Psoas muscle (tissue), 8 donors: ENCODE results near the gene MAST2. TPM values are rescaled to one million over a fixed set of nuclear protein-coding genes. Genes with fewer than 3 reads are reported as not detected.

ENCODE experiments used
- ATAC-seq, 4 donors: fragments of 200-7000 bp; cut with Tn5 transposase; one replicate each; pipeline ENCODE4 v1.9.1; 2020; ENCODE audit warnings: moderate library complexity in 3 of 4, mild to moderate bottlenecking in 2 of 4
- DNase-seq, 2 donors: peaks; one replicate each; pipeline ENCODE4 v3.0.0-alpha.2; 2020
- H3K27ac ChIP-seq: fragments of 200-600 bp; one replicate; pipeline ENCODE4 v1.8.0; 2022
- H3K27me3 ChIP-seq, 3 donors: fragments of 200-600 bp in 1 of 3; one replicate each; pipeline versions ENCODE4 v1.6.1 to v1.8.0; 2013 to 2022; ENCODE audit warnings: low read length in 2 of 3, mild to moderate bottlenecking in 2 of 3, moderate library complexity in 1 of 3; ENCODE audit not compliant: insufficient read depth in 3 of 3
- H3K36me3 ChIP-seq, 2 donors: fragments of 200-600 bp in 1 of 2; one replicate each; pipeline versions ENCODE4 v1.6.1 to v1.8.0; 2013 to 2022; ENCODE audit warnings: low read depth in 1 of 2, mild to moderate bottlenecking in 1 of 2, moderate library complexity in 1 of 2; ENCODE audit not compliant: insufficient read depth in 1 of 2
- H3K4me1 ChIP-seq: fragments of 200-600 bp; one replicate; pipeline ENCODE4 v1.8.0; 2022
- H3K4me3 ChIP-seq: fragments of 200-600 bp; one replicate; pipeline ENCODE4 v1.8.0; 2022; ENCODE audit warnings: mild to moderate bottlenecking
- H3K9me3 ChIP-seq: fragments of 200-600 bp; one replicate; pipeline ENCODE4 v1.8.0; 2022
- WGBS, 3 donors: extraction: QIAGEN DNeasy Blood & Tissue Kit; methylation state at CpG; one replicate each; pipeline versions ENCODE4 v1.1.6 to v1.1.7; 2013; 5-methylcytosine and 5-hydroxymethylcytosine counted together
- intact Hi-C, 2 donors: fragments of 100-400 bp; cut with DNase I; formaldehyde crosslinking; loops; one replicate each; pipeline versions ENCODE4 v1.11.0 to v1.14.2; 2022
- polyA plus RNA-seq, 3 donors: library from polyadenylated mRNA; stranded (reverse); fragments of 200-250 nt; gene quantifications; one replicate each; pipeline ENCODE4 v1.2.3, GENCODE V29; 2013
- total RNA-seq, 4 donors: library from RNA; stranded (reverse); fragmentation: NEBNext Ultra II Directional in 2 of 4; extraction: Animal tissue kit (Norgen Biotek cat#: 25700) in 2 of 4; gene quantifications; one replicate each; pipeline versions ENCODE4 v1.2.1 to v1.2.4, GENCODE V29; 2021 to 2023
- TF ChIP-seq, protein P1 (sequence below): fragments of 200-600 bp; IDR thresholded peaks from one replicate; pipeline ENCODE4 v1.8.0; 2022; ENCODE audit warnings: antibody characterized with exemption
- donor health status: healthy with polysubstance abuse.
- donor health status: DM: no; HTN: no; CAD: no; lungs with moderate emphysema.
- donor health status: Bipolar disorder and iron deficiency.
- donor health status: healthy.
- donor health status: DM: yes; HTN: yes; CAD: no.
- donor health status: DM: no; HTN: no; CAD: no.
- donor health status: DM: no; HTN: no; CAD: no.
- donor health status: DM: yes; HTN: yes; CAD: no.

Gene MAST2
- total and polyA plus RNA-seq, 7 donors: 97.8 to 266 (median 159) TPM

GRCh38 chr1:46084553-46085451, 281.4 kb downstream of the MAST2 start:
- peaks cover 12% of the 10 kb centered on the region for H3K4me1 ChIP-seq
- H3K36me3 ChIP-seq: peaks cover 0 to 4% of the 10 kb centered on the region in 2 donors
- H3K4me3 ChIP-seq: no peak overlapping the region
- TF ChIP-seq, protein P1, sequence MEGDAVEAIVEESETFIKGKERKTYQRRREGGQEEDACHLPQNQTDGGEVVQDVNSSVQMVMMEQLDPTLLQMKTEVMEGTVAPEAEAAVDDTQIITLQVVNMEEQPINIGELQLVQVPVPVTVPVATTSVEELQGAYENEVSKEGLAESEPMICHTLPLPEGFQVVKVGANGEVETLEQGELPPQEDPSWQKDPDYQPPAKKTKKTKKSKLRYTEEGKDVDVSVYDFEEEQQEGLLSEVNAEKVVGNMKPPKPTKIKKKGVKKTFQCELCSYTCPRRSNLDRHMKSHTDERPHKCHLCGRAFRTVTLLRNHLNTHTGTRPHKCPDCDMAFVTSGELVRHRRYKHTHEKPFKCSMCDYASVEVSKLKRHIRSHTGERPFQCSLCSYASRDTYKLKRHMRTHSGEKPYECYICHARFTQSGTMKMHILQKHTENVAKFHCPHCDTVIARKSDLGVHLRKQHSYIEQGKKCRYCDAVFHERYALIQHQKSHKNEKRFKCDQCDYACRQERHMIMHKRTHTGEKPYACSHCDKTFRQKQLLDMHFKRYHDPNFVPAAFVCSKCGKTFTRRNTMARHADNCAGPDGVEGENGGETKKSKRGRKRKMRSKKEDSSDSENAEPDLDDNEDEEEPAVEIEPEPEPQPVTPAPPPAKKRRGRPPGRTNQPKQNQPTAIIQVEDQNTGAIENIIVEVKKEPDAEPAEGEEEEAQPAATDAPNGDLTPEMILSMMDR: no peak
- 63 to 68% (median 67%) methylated on average over 1 of the region's 1 CpG for WGBS, 3 donors
- peak overlapping the region; percentile 1 for H3K27ac ChIP-seq
- intact Hi-C loops: no loop called here
- H3K9me3 ChIP-seq: no peaks in the 10 kb centered on the region
- no peaks in the 10 kb centered on the region for H3K27me3 ChIP-seq
- DNase-seq (no peak), ATAC-seq (peak; percentile 62 to 84 (median 81))

Other genes starting within 250 kb of the MAST2 start
- gene NASP, start 219.6 kb upstream of the MAST2 start, total RNA-seq: 10 to 100 TPM; 15.3 to 29.7 (median 28.1) TPM
- 10 to 100 TPM; 28.6 to 54.6 (median 37.9) TPM for gene NASP, start 219.6 kb upstream of the MAST2 start, polyA plus RNA-seq
- gene CCDC17, start 179.6 kb upstream of the MAST2 start, total RNA-seq: 1 to 10 TPM; 1.2 to 1.7 (median 1.3) TPM
- 1 to 10 TPM in 2 of 3 donors, under 1 TPM in 1; 0.69 to 2.1 (median 1.1) TPM for gene CCDC17, start 179.6 kb upstream of the MAST2 start, polyA plus RNA-seq
- 10 to 100 TPM; 52.2 to 71.0 (median 64.1) TPM for gene GPBP1L1, start 117.1 kb upstream of the MAST2 start, total RNA-seq
- gene GPBP1L1, start 117.1 kb upstream of the MAST2 start, polyA plus RNA-seq: 10 to 100 TPM; 25.8 to 74.4 (median 39.4) TPM
- 10 to 100 TPM; 15.3 to 21.9 (median 19.5) TPM for gene TMEM69, start 115.4 kb upstream of the MAST2 start, total RNA-seq
- gene TMEM69, start 115.4 kb upstream of the MAST2 start, polyA plus RNA-seq: 10 to 100 TPM; 16.6 to 50.8 (median 26.9) TPM
- gene IPP, start 53.0 kb upstream of the MAST2 start, total RNA-seq: 10 to 100 TPM; 12.7 to 26.8 (median 19.6) TPM
- gene IPP, start 53.0 kb upstream of the MAST2 start, polyA plus RNA-seq: 1 to 10 TPM; 2.5 to 8.3 (median 2.9) TPM